ENCODE measurements around the gene HCRTR1. TPM values are rescaled to one million over a fixed set of nuclear protein-coding genes. Genes with fewer than 3 reads are reported as not detected.
A peak's percentile ranks its signal among the peaks of the same experiment; 100 is the strongest.

HCRTR1 gene
- total and polyA plus RNA-seq, 2 of the 8 experiments (the other 6 are each of a cell fraction or from before 2014, with no cell fraction given): 0.35 to 0.39 TPM

DNA sequence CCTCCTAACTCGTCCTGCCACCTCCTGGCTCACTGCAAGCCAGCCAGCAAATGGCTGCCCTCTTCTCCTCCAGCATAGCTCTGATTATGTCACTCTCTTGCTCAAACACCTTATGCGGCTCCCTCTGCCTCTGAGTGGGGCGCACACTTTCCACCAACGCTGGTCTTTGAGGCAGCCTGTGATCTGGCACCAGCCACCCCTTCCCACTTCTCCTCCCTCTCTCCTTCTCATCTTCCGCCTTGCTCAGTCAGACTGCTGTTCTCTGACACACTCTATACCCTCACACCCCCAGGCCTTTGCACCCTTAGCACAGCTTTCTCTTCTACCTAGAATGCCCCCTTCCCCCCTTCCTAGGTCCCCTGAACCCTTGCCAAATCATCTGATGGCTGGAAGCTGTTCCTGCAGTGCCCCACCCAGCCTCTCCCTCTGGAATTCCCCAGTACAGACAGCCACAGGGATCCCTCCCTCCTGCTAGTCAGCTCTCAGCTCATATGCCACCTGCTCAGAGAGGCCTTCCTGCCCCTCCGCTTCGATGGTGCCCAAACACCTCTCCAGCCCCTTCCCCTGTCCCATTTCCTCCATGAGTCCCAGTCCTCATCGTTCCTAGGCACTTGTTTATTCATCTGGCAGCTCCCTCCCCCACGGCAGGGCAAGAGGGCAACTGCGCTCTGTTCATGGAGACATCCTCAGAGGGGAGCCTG is 48.9 kb downstream of the HCRTR1 start:
- ChIA-PET POLR2A (ENCODE audit: partially characterized antibody) (interaction anchor here (0.6 to 1.8 kb wide), 6 partner anchors 12 to 278 kb away, joined by 3 to 5 read pairs (median 3); no protein-coding TSS in a partner anchor), CTCF (ENCODE audit: partially characterized antibody) (interaction anchor here (0.6 to 19.3 kb wide), 14 partner anchors 13 to 305 kb away, joined by 3 to 370 read pairs (median 36); partner anchors contain the start of gene COL16A1)
- Histone ChIP-seq H3K23me2 (ENCODE audit: low read depth, low read length) (no peaks in the 10 kb centered on the region), H3K36me3 (ENCODE audit: control insufficient read depth in 2 of 4, insufficient read depth in 4 of 4, low read length in 3 of 4) (no peaks in the 10 kb centered on the region), H3K56ac (replicated peaks; ENCODE audit: insufficient read length, low read depth, low read length) (peak overlapping the region; percentile 3), H4K20me1 (replicated peaks in 1 of 2; ENCODE audit: control insufficient read depth in 1 of 2, insufficient read depth in 2 of 2, low read length in 2 of 2) (no peaks in the 10 kb centered on the region), H3K14ac (ENCODE audit: insufficient read length) (no peak overlapping the region), H2BK20ac (ENCODE audit: low read length) (no peak overlapping the region), H4K5ac (ENCODE audit: insufficient read length, low read depth, low read length) (no peak overlapping the region), H3K4ac (replicated peaks; ENCODE audit: insufficient read length, low read depth, low read length) (no peak overlapping the region), H3K4me3 (ENCODE audit: extremely low read depth in 1 of 4, insufficient read depth in 2 of 4, low read depth in 3 of 4, low read length in 4 of 4) (no peak overlapping the region), H4K91ac (replicated peaks; ENCODE audit: insufficient read length, low read length) (no peak overlapping the region), H2AFZ (ENCODE audit: low read length) (no peak overlapping the region), H3K27ac (ENCODE audit: low read depth, low read length) (peak overlapping the region; percentile 52; the same call in 1 of the 2 replicates), H3K4me1 (replicated peaks in 1 of 4; ENCODE audit: control insufficient read depth in 3 of 4, insufficient read depth in 4 of 4, low read length in 3 of 4) (peaks cover 0 to 13% (median 8%) of the 10 kb centered on the region in 4 experiments; a peak in 5 of 7 replicates), H3K23ac (ENCODE audit: insufficient read length) (no peak overlapping the region), H2BK15ac (ENCODE audit: low read length) (0 out of 2 replicates have a peak overlapping the region, but pooled peaks have one; percentile 61), H2BK120ac (replicated peaks; ENCODE audit: low read depth, low read length) (no peak overlapping the region), H2BK5ac (ENCODE audit: low read depth, low read length) (no peak overlapping the region; the same call in 1 of the 2 replicates), H3K4me2 (ENCODE audit: insufficient read depth in 1 of 2, low read depth in 2 of 2, low read length in 2 of 2) (no peak overlapping the region; a peak in 1 of 4 replicates), H3K9me3 (ENCODE audit: insufficient read depth in 2 of 2, low read depth in 1 of 2, low read length in 1 of 2) (no peaks in the 10 kb centered on the region), H3K79me2 (ENCODE audit: control insufficient read depth in 1 of 2, insufficient read depth in 2 of 2, low read length in 2 of 2) (no peaks in the 10 kb centered on the region), H3K9ac (replicated peaks in 1 of 4; ENCODE audit: extremely low read depth in 1 of 4, low read depth in 3 of 4, low read length in 3 of 4) (no peak overlapping the region), H4K8ac (ENCODE audit: extremely low read depth, insufficient read depth, low read length) (no peak overlapping the region; the same call in 1 of the 2 replicates), H3K18ac (ENCODE audit: extremely low read depth, low read length) (no peak overlapping the region), H2AK5ac (ENCODE audit: low read depth, low read length) (no peak overlapping the region), H2BK12ac (ENCODE audit: low read depth, low read length) (no peak overlapping the region), H3K27me3 (replicated peaks in 1 of 4; ENCODE audit: control insufficient read depth in 3 of 4, extremely low read depth in 1 of 4, insufficient read depth in 3 of 4, low read length in 3 of 4) (no peaks in the 10 kb centered on the region), H3K79me1 (ENCODE audit: low read depth, low read length) (no peaks in the 10 kb centered on the region)
- 76% methylated on average over 10 of the region's 10 CpGs; no CpG with 5 or more reads in 1 of the 2 experiments for WGBS, 2 experiments (ENCODE audit: extremely low coverage in 1 of 2, insufficient coverage in 1 of 2, insufficient read length in 1 of 2, insufficient replicate concordance in 2 of 2, low coverage in 1 of 2, low lambda C conversion rate in 2 of 2, missing lambda C conversion rate in 1 of 2)
- DNase-seq (ENCODE audit: low read depth in 1 of 2, low spot score in 2 of 2) (no peak), FAIRE-seq (no peak)
- TF ChIP-seq ZNF274 (IDR thresholded peaks at IDR 0.05; ENCODE audit: borderline replicate concordance, extremely low read depth, low read length) (no peak), HDAC2 (IDR thresholded peaks at IDR 0.05; ENCODE audit: borderline replicate concordance in 1 of 2, low read depth in 2 of 2, low read length in 2 of 2) (no peak), KDM4A (IDR thresholded peaks at IDR 0.05; ENCODE audit: low read depth, low read length, severe bottlenecking) (no peak), CEBPB (IDR thresholded peaks at IDR 0.05; ENCODE audit: low read depth, low read length) (no peak)
